ENCODE results near the gene MMP14. TPM values are rescaled to one million over a fixed set of nuclear protein-coding genes. Genes with fewer than 3 reads are reported as not detected.

The MMP14 gene
- total RNA-seq, 2 experiments from 2014 or later, result 1.1 to 1.4 TPM

GRCh38 chr14:22892488-22892887 lies 56.1 kb downstream of the MMP14 start:
- H3K9me3 Mint-ChIP-seq, result no peaks in the 10 kb centered on the region
- no peak for DNase-seq
- H3K36me3 Mint-ChIP-seq, result no peaks in the 10 kb centered on the region
- ChIA-PET POLR2A (no interaction called here), CTCF (interaction anchor here (1.6 to 2.9 kb wide), 2 partner anchors 20 to 69 kb away, joined by 3 to 12 read pairs; no protein-coding TSS in a partner anchor)
- peaks cover 24% of the 10 kb centered on the region for H3K4me1 Mint-ChIP-seq (ENCODE audit: low read depth)
- H3K27me3 Mint-ChIP-seq, result no peaks in the 10 kb centered on the region
- no peak overlapping the region for H3K27ac Mint-ChIP-seq
- intact Hi-C loops (cut with micrococcal nuclease), result no loop called here
- H3K4me3 Mint-ChIP-seq, result no peak overlapping the region

- DNase-seq, result no peak
Measured at GRCh38 chr14:22893706-22894105, 57.3 kb downstream of the MMP14 start.

GRCh38 chr14:22895402-22895801 lies 59.0 kb downstream of the MMP14 start:
- H3K27ac Mint-ChIP-seq, result no peak overlapping the region
- no peaks in the 10 kb centered on the region for H3K9me3 Mint-ChIP-seq
- H3K36me3 Mint-ChIP-seq, result peaks cover 1% of the 10 kb centered on the region
- H3K27me3 Mint-ChIP-seq, result no peaks in the 10 kb centered on the region
- ChIA-PET CTCF (interaction anchor here (1.3 to 9.4 kb wide), 5 partner anchors 24 to 325 kb away, joined by 3 to 108 read pairs (median 6); partner anchors contain the start of genes AJUBA and LRP10), POLR2A (interaction anchor here (0.9 to 1.9 kb wide), 2 partner anchors 22 to 24 kb away, joined by 3 to 4 read pairs; partner anchors contain the start of gene RBM23)
- no peak for DNase-seq
- H3K4me1 Mint-ChIP-seq (ENCODE audit: low read depth), result peaks cover 12% of the 10 kb centered on the region
- H3K4me3 Mint-ChIP-seq, result no peak overlapping the region
- intact Hi-C loops (cut with micrococcal nuclease), result no loop called here

More at GRCh38 chr14:22893706-22894105, 57.3 kb downstream of the MMP14 start:
- no peak overlapping the region for H3K4me3 Mint-ChIP-seq
- CTCF ChIA-PET, result interaction anchor here (1.6 to 2.9 kb wide), 2 partner anchors 21 to 70 kb away, joined by 3 to 12 read pairs; no protein-coding TSS in a partner anchor
- intact Hi-C loops (cut with micrococcal nuclease), result no loop called here
- POLR2A ChIA-PET, result no interaction called here
- peaks cover 20% of the 10 kb centered on the region for H3K4me1 Mint-ChIP-seq (ENCODE audit: low read depth)
- no peaks in the 10 kb centered on the region for H3K9me3 Mint-ChIP-seq
- H3K27ac Mint-ChIP-seq, result no peak overlapping the region
- no peaks in the 10 kb centered on the region for H3K36me3 Mint-ChIP-seq
- no peaks in the 10 kb centered on the region for H3K27me3 Mint-ChIP-seq

GRCh38 chr14:22896356-22896755 lies 60.0 kb downstream of the MMP14 start:
- intact Hi-C loops (cut with micrococcal nuclease), result no loop called here
- Mint-ChIP-seq H3K4me3 (no peak overlapping the region), H3K36me3 (peaks cover 5% of the 10 kb centered on the region), H3K9me3 (no peaks in the 10 kb centered on the region), H3K4me1 (ENCODE audit: low read depth) (peaks cover 11% of the 10 kb centered on the region), H3K27me3 (no peaks in the 10 kb centered on the region), H3K27ac (no peak overlapping the region)
- ChIA-PET POLR2A (interaction anchor here (0.9 to 1.9 kb wide), 3 partner anchors 13 to 23 kb away, joined by 3 to 6 read pairs (median 4); partner anchors contain the start of genes RBM23 and REM2), CTCF (interaction anchor here (1.1 to 9.4 kb wide), 7 partner anchors 8 to 326 kb away, joined by 3 to 108 read pairs (median 4); partner anchors contain the start of genes AJUBA and LRP10)
- no peak for DNase-seq

GRCh38 chr14:22896760-22897159 lies 60.4 kb downstream of the MMP14 start:
- intact Hi-C loops (cut with micrococcal nuclease), result no loop called here
- Mint-ChIP-seq H3K4me3 (no peak overlapping the region), H3K4me1 (ENCODE audit: low read depth) (peaks cover 11% of the 10 kb centered on the region), H3K27ac (no peak overlapping the region), H3K36me3 (peaks cover 9% of the 10 kb centered on the region), H3K27me3 (no peaks in the 10 kb centered on the region), H3K9me3 (no peaks in the 10 kb centered on the region)
- POLR2A ChIA-PET, result interaction anchor here (1.4 to 1.9 kb wide), 2 partner anchors 13 to 21 kb away, joined by 4 to 6 read pairs; partner anchors contain the start of gene REM2
- DNase-seq, result no peak
- CTCF ChIA-PET, result interaction anchor here (1.1 to 9.4 kb wide), 9 partner anchors 8 to 326 kb away, joined by 3 to 108 read pairs (median 5); partner anchors contain the start of genes AJUBA and LRP10

GRCh38 chr14:22897357-22897756 lies 61.0 kb downstream of the MMP14 start:
- H3K27ac Mint-ChIP-seq, result no peak overlapping the region
- no peak for DNase-seq
- intact Hi-C loops (cut with micrococcal nuclease), result no loop called here
- peaks cover 11% of the 10 kb centered on the region for H3K4me1 Mint-ChIP-seq (ENCODE audit: low read depth)
- no peak overlapping the region for H3K4me3 Mint-ChIP-seq
- CTCF ChIA-PET, result interaction anchor here (1.1 to 9.4 kb wide), 6 partner anchors 9 to 172 kb away, joined by 3 to 108 read pairs (median 4); partner anchors contain the start of gene LRP10
- POLR2A ChIA-PET, result no interaction called here
- peaks cover 12% of the 10 kb centered on the region for H3K36me3 Mint-ChIP-seq
- H3K9me3 Mint-ChIP-seq, result no peaks in the 10 kb centered on the region
- no peaks in the 10 kb centered on the region for H3K27me3 Mint-ChIP-seq

Other genes with a start within 250 kb of the MMP14 start
- gene DAD1, start 247.4 kb upstream of the MMP14 start, total RNA-seq, result 100 to 1,000 TPM; 292 to 305 TPM
- gene ABHD4, start 238.3 kb upstream of the MMP14 start, total RNA-seq, result 10 to 100 TPM; 10.0 to 13.6 TPM
- not detected for gene OR6J1, start 192.2 kb upstream of the MMP14 start, total RNA-seq
- 100 to 1,000 TPM; 131 to 136 TPM for gene OXA1L, start 69.9 kb upstream of the MMP14 start, total RNA-seq
- gene SLC7A7, start 21.1 kb upstream of the MMP14 start, total RNA-seq, result under 1 TPM; 0.10 to 0.34 TPM
- 100 to 1,000 TPM; 152 to 156 TPM for gene MRPL52, start 6.7 kb upstream of the MMP14 start, total RNA-seq
- gene LRP10, start 35.2 kb downstream of the MMP14 start, total RNA-seq, result 10 to 100 TPM; 62.4 to 64.3 TPM
- gene REM2, start 46.6 kb downstream of the MMP14 start, total RNA-seq, result under 1 TPM; 0.36 to 0.77 TPM
- gene RBM23, start 82.6 kb downstream of the MMP14 start, total RNA-seq, result 10 to 100 TPM; 55.0 to 56.0 TPM
- 100 to 1,000 TPM in 1 of 2 experiments, 10 to 100 TPM in 1; 85.6 to 100 TPM for gene PRMT5, start 92.8 kb downstream of the MMP14 start, total RNA-seq
- 10 to 100 TPM; 84.4 to 86.6 TPM for gene HAUS4, start 120.5 kb downstream of the MMP14 start, total RNA-seq
- 1 to 10 TPM; 1.5 to 1.7 TPM for gene AJUBA, start 146.0 kb downstream of the MMP14 start, total RNA-seq
- gene C14orf93, start 173.6 kb downstream of the MMP14 start, total RNA-seq, result 10 to 100 TPM in 1 of 2 experiments, 1 to 10 TPM in 1; 7.5 to 10.8 TPM
- gene PSMB5, start 198.3 kb downstream of the MMP14 start, total RNA-seq, result 100 to 1,000 TPM; 116 to 119 TPM
- gene PSMB11, start 205.6 kb downstream of the MMP14 start, total RNA-seq, result not detected
- gene CDH24, start 220.9 kb downstream of the MMP14 start, total RNA-seq, result 1 to 10 TPM in 1 of 2 experiments, under 1 TPM in 1; 1.00 to 1.1 TPM

All from activated CD4-positive, alpha-beta memory T cell treated with anti-CD3 and anti-CD28 coated beads for 36 hours (primary cell).